GM12873 (cell line): ENCODE data around the gene DLGAP1.
A peak's percentile ranks its signal among the peaks of the same experiment; 100 is the strongest.

Experiments
- TF ChIP-seq, protein P1 (sequence below): IDR thresholded peaks from 2 replicates; pipeline ENCODE4 v1.5.1; 2012; ENCODE audit warnings: low read depth, mild to moderate bottlenecking, moderate library complexity, low read length, control low read depth; ENCODE audit not compliant: insufficient read depth; ENCODE audit errors: missing control alignments

DLGAP1 gene

GRCh38 chr18:4035521-4035920 lies 419.6 kb downstream of the DLGAP1 start:
- TF ChIP-seq, protein P1, sequence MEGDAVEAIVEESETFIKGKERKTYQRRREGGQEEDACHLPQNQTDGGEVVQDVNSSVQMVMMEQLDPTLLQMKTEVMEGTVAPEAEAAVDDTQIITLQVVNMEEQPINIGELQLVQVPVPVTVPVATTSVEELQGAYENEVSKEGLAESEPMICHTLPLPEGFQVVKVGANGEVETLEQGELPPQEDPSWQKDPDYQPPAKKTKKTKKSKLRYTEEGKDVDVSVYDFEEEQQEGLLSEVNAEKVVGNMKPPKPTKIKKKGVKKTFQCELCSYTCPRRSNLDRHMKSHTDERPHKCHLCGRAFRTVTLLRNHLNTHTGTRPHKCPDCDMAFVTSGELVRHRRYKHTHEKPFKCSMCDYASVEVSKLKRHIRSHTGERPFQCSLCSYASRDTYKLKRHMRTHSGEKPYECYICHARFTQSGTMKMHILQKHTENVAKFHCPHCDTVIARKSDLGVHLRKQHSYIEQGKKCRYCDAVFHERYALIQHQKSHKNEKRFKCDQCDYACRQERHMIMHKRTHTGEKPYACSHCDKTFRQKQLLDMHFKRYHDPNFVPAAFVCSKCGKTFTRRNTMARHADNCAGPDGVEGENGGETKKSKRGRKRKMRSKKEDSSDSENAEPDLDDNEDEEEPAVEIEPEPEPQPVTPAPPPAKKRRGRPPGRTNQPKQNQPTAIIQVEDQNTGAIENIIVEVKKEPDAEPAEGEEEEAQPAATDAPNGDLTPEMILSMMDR: no peak

DNA sequence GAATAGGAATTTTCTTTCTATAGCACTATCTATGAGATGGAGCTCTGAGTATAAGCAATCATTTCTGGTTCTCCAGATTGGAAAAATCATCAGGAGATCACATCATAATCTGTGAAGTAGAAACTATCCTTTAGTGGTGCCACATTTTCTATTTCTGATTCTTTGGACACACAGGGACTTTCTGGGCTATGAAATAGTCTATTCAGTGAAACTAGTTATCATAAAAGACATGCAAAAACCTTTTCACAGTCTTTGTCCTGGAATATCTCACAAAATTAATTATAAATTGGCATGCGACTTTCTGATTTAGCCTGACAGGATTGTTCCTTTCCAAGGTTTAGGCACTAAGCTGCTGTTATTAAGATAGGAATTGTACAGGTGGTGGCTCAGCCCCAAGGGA lies 428.6 kb downstream of the DLGAP1 start:
- TF ChIP-seq, protein P1: no peak

GRCh38 chr18:4024702-4025101 lies 430.4 kb downstream of the DLGAP1 start:
- TF ChIP-seq, protein P1: no peak

- TF ChIP-seq, protein P1: no peak
Measured at GRCh38 chr18:4020026-4020425, 435.1 kb downstream of the DLGAP1 start.

DNA sequence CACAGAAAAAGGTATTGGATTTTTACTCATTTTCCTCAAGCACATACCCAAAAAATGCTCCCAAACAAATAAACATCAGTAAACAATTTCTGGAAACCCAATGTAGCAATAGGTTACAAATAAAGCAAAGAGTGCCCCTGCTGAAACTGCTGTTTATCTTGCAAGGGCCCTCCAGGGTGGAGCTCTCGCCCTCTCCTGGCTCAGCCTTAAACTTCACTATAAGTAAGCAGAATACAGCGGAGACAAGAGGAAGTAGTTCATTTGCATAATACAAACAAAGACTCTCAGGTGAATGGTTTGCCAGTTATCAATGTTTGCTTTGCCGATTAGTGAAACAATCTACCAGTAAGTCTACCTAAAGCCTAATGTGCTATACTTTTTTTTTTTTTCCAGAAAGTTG lies 437.6 kb downstream of the DLGAP1 start:
- TF ChIP-seq, protein P1: peak; percentile 35

- TF ChIP-seq, protein P1: no peak
Measured at GRCh38 chr18:4016391-4017049, 438.6 kb downstream of the DLGAP1 start.

GRCh38 chr18:4007846-4008245 lies 447.3 kb downstream of the DLGAP1 start:
- TF ChIP-seq, protein P1: no peak
